ENCODE data around the gene MEX3B. TPM values are rescaled to one million over a fixed set of nuclear protein-coding genes. Genes with fewer than 3 reads are reported as not detected.
A peak's percentile ranks its signal among the peaks of the same experiment; 100 is the strongest.

Gene MEX3B
- total and polyA plus RNA-seq, 9 of the 15 experiments (the other 6 are each of a cell fraction or from before 2014, with no cell fraction given), result 0.94 to 12.8 (median 3.6) TPM

- TF ChIP-seq USF1 (CRISPR knock-in tag; IDR thresholded peaks at IDR 0.05) (peak; percentile 52), MTA3 (IDR thresholded peaks at IDR 0.05; ENCODE audit: borderline replicate concordance) (peak; percentile 33; the same call in 1 of the 2 replicates), MNT (conservative IDR thresholded peaks at IDR 0.05) (peak; percentile 29 to 61; a peak in 3 of 4 replicates), CHCHD3 (CRISPR knock-in tag; IDR thresholded peaks at IDR 0.05) (no peak), BHLHE40 (IDR thresholded peaks at IDR 0.05; ENCODE audit: low read length) (peak; percentile 15; the same call in 1 of the 2 replicates), PRDM10 (IDR thresholded peaks at IDR 0.05; ENCODE audit: partially characterized antibody) (peak; percentile 8), LCOR (CRISPR knock-in tag; IDR thresholded peaks at IDR 0.05) (no peak), SOX6 (IDR thresholded peaks at IDR 0.05) (peak; percentile 72), REST (IDR thresholded peaks at IDR 0.05; ENCODE audit: borderline replicate concordance) (peak; percentile 12; the same call in 1 of the 2 replicates), REST (CRISPR knock-in tag; IDR thresholded peaks at IDR 0.05; ENCODE audit: low read depth) (no peak), SIN3B (IDR thresholded peaks at IDR 0.05; ENCODE audit: low read depth) (no peak), FOXK2 (conservative IDR thresholded peaks at IDR 0.05 in 1 of 2, IDR thresholded peaks at IDR 0.05 in 1 of 2; ENCODE audit: low read depth in 2 of 2) (peak; percentile 57 to 63; a peak in 2 of 4 replicates), MAZ (CRISPR knock-in tag; conservative IDR thresholded peaks at IDR 0.05 in 1 of 2, IDR thresholded peaks at IDR 0.05 in 1 of 2) (0 out of 4 replicates have a peak, but pooled peaks of 1 of the 2 experiments have one; percentile 28), RCOR1 (IDR thresholded peaks at IDR 0.05; ENCODE audit: borderline replicate concordance in 1 of 2, low read depth in 2 of 2, low read length in 2 of 2) (peak in 1 of 2 experiments; percentile 48; a peak in 1 of 4 replicates)
These were observed 5.0 kb downstream of the MEX3B start (continued) for GRCh38 chr15:82040862-82041261.
